GM23338 (cell line): ENCODE measurements around the gene OR2A2. TPM values are rescaled to one million over a fixed set of nuclear protein-coding genes. Genes with fewer than 3 reads are reported as not detected.

Experiments
- ATAC-seq: fragments of 200-7000 bp; cut with Tn5 transposase; 3 replicates; pipeline ENCODE4 v1.9.1; 2020
- DNase-seq: peaks from one replicate; pipeline ENCODE4 v3.0.0-alpha.2; 2015; ENCODE audit warnings: low spot score
- H2AFZ ChIP-seq: fragments of 200-600 bp; sonication (generic); 2 replicates; pipeline ENCODE4 v1.8.0; 2016; ENCODE audit warnings: antibody characterized with exemption, mild to moderate bottlenecking, moderate library complexity
- H3F3A ChIP-seq: fragments of 200-600 bp; sonication (generic); replicated peaks from 2 replicates; pipeline ENCODE4 v1.8.0; 2017; ENCODE audit warnings: antibody characterized with exemption, mixed run types, low read depth
- H3K27ac ChIP-seq: fragments of 200-600 bp; sonication (generic); 2 replicates; pipeline ENCODE4 v1.6.1; 2016; ENCODE audit warnings: low read depth
- H3K27me3 ChIP-seq: fragments of 200-600 bp; sonication (generic); 2 replicates; pipeline ENCODE4 v1.8.0; 2016; ENCODE audit warnings: mild to moderate bottlenecking, mixed run types, moderate library complexity; ENCODE audit not compliant: insufficient read depth
- H3K36me3 ChIP-seq: fragments of 200-600 bp; sonication (generic); 2 replicates; pipeline ENCODE4 v1.8.0; 2016; ENCODE audit warnings: mild to moderate bottlenecking; ENCODE audit not compliant: insufficient read depth
- H3K4me1 ChIP-seq: fragments of 200-600 bp; sonication (generic); 2 replicates; pipeline ENCODE4 v1.8.0; 2016; ENCODE audit warnings: mild to moderate bottlenecking, moderate library complexity; ENCODE audit not compliant: insufficient read depth
- H3K4me2 ChIP-seq: fragments of 200-600 bp; sonication (generic); 2 replicates; pipeline ENCODE4 v1.7.1; 2017; ENCODE audit warnings: mixed run types
- H3K4me3 ChIP-seq: fragments of 200-600 bp; sonication (generic); 2 replicates; pipeline ENCODE4 v1.6.1; 2016; ENCODE audit warnings: mixed run types
- H3K79me2 ChIP-seq: fragments of 200-600 bp; sonication (generic); replicated peaks from 2 replicates; pipeline ENCODE4 v1.8.0; 2017; ENCODE audit warnings: mild to moderate bottlenecking; ENCODE audit not compliant: insufficient read depth
- H3K9me2 ChIP-seq: fragments of 200-600 bp; sonication (generic); 2 replicates; pipeline ENCODE4 v1.8.0; 2017; ENCODE audit not compliant: insufficient read depth
- H4K20me1 ChIP-seq: fragments of 200-600 bp; sonication (generic); replicated peaks from 2 replicates; pipeline ENCODE4 v1.8.0; 2017; ENCODE audit warnings: mild to moderate bottlenecking; ENCODE audit not compliant: insufficient read depth
- H3K27ac Mint-ChIP-seq: 2 replicates; pipeline ENCODE4 v1.8.0; 2020; ENCODE audit warnings: inconsistent platforms, mild to moderate bottlenecking, moderate library complexity, mixed read lengths
- H3K27me3 Mint-ChIP-seq: 3 replicates; pipeline ENCODE4 v1.8.0; 2022; ENCODE audit warnings: low read depth, mild to moderate bottlenecking, moderate library complexity, mixed read lengths, inconsistent platforms; ENCODE audit not compliant: insufficient read depth, poor library complexity
- H3K36me3 Mint-ChIP-seq: 3 replicates; pipeline ENCODE4 v1.8.0; 2021; ENCODE audit warnings: low read depth, mild to moderate bottlenecking, inconsistent platforms, moderate library complexity, mixed read lengths
- H3K4me1 Mint-ChIP-seq: 3 replicates; pipeline ENCODE4 v1.8.0; 2020; ENCODE audit warnings: mild to moderate bottlenecking, inconsistent platforms, mixed read lengths
- H3K4me3 Mint-ChIP-seq: 3 replicates; pipeline ENCODE4 v1.8.0; 2021; ENCODE audit warnings: moderate library complexity, mild to moderate bottlenecking, inconsistent platforms, mixed read lengths
- H3K9me3 Mint-ChIP-seq: 3 replicates; pipeline ENCODE4 v1.8.0; 2020; ENCODE audit warnings: moderate library complexity, mild to moderate bottlenecking, inconsistent platforms, mixed read lengths
- CREB1 ChIP-seq: fragments of 250-450 bp; sonication (Bioruptor Pico); IDR thresholded peaks from 2 replicates; pipeline ENCODE4 v1.5.0; 2020; ENCODE audit warnings: low read depth, mild to moderate bottlenecking, moderate library complexity
- CTCF ChIP-seq, 2 experiments: fragments of 200-600 bp in 1 of 2; sonication (generic) in 1 of 2; conservative IDR thresholded peaks; 2 replicates each; pipeline versions ENCODE4 v1.5.1 to v1.6.1; 2016 to 2017; ENCODE audit warnings: antibody characterized with exemption in 2 of 2, low read depth in 2 of 2, mild to moderate bottlenecking in 2 of 2, moderate library complexity in 1 of 2
- ETS1 ChIP-seq: IDR thresholded peaks from 2 replicates; pipeline ENCODE4 v1.6.1; 2016; ENCODE audit warnings: antibody characterized with exemption
- JUNB ChIP-seq: IDR thresholded peaks from one replicate; pipeline ENCODE4 v1.6.1; 2016; ENCODE audit warnings: antibody characterized with exemption; ENCODE audit not compliant: unreplicated experiment
- NANOG ChIP-seq: IDR thresholded peaks from 2 replicates; pipeline ENCODE4 v1.6.1; 2016; ENCODE audit warnings: antibody characterized with exemption, borderline replicate concordance
- REST ChIP-seq: IDR thresholded peaks from one replicate; pipeline ENCODE4 v1.6.1; 2018; ENCODE audit warnings: antibody characterized with exemption; ENCODE audit not compliant: unreplicated experiment
- STAT1 ChIP-seq: IDR thresholded peaks from one replicate; pipeline ENCODE4 v1.6.1; 2016; ENCODE audit warnings: antibody characterized with exemption; ENCODE audit not compliant: unreplicated experiment
- ZNF462 ChIP-seq: fragments of 250-450 bp; sonication (Bioruptor Pico); IDR thresholded peaks from 2 replicates; pipeline ENCODE4 v1.5.0; 2020; ENCODE audit warnings: mild to moderate bottlenecking, moderate library complexity
- polyA plus RNA-seq: library from polyadenylated mRNA; unstranded; fragments of >200 nt; fragmentation: Nextera tagmentation; extraction: Ambion mirVana; gene quantifications from 2 replicates; pipeline ENCODE4 v1.2.1, GENCODE V29; 2016
- total RNA-seq: library from RNA; depleted of rRNA; stranded (reverse); fragments of >200 nt; shearing (Covaris generic); gene quantifications from 2 replicates; pipeline ENCODE4 v1.2.3, GENCODE V29; 2014

Gene OR2A2
- total and polyA plus RNA-seq, 2 experiments from 2014 or later, result not detected

- H3K27me3 Mint-ChIP-seq, result peaks cover 2% of the 10 kb centered on the region
- no peaks in the 10 kb centered on the region for H3K4me1 Mint-ChIP-seq
- no peaks in the 10 kb centered on the region for H3K36me3 ChIP-seq
- DNase-seq, result no peak
- H3K36me3 Mint-ChIP-seq, result no peaks in the 10 kb centered on the region
- ATAC-seq, result no peak
- H3K4me2 ChIP-seq, result no peak overlapping the region
- no peak overlapping the region for H3K27ac Mint-ChIP-seq
- H3K4me3 ChIP-seq, result no peak overlapping the region
- H3K79me2 ChIP-seq, result no peaks in the 10 kb centered on the region
- H3K27me3 ChIP-seq, result no peaks in the 10 kb centered on the region
- H3K9me3 Mint-ChIP-seq, result peaks cover 5% of the 10 kb centered on the region; the same call in 2 of the 3 replicates
- H4K20me1 ChIP-seq, result no peaks in the 10 kb centered on the region
- no peak overlapping the region for H2AFZ ChIP-seq
- H3K9me2 ChIP-seq, result no peaks in the 10 kb centered on the region
- no peak overlapping the region for H3K4me3 Mint-ChIP-seq
- no peaks in the 10 kb centered on the region for H3K4me1 ChIP-seq
- TF ChIP-seq REST (no peak), STAT1 (no peak), ZNF462 (CRISPR knock-in tag) (no peak), NANOG (no peak), CTCF (conservative IDR thresholded peaks at IDR 0.05; ENCODE audit: low read depth in 2 of 2) (no peak), JUNB (no peak), CREB1 (CRISPR knock-in tag) (no peak), ETS1 (no peak)
- no peaks in the 10 kb centered on the region for H3F3A ChIP-seq
- no peak overlapping the region for H3K27ac ChIP-seq
Measured at GRCh38 chr7:144090667-144091066, 18.7 kb upstream of the OR2A2 start.
